ENCODE data around the gene HCRTR1. TPM values are rescaled to one million over a fixed set of nuclear protein-coding genes. Genes with fewer than 3 reads are reported as not detected.

HCRTR1 gene
- total RNA-seq, 4 donors from 2014 or later, result not detected

DNA sequence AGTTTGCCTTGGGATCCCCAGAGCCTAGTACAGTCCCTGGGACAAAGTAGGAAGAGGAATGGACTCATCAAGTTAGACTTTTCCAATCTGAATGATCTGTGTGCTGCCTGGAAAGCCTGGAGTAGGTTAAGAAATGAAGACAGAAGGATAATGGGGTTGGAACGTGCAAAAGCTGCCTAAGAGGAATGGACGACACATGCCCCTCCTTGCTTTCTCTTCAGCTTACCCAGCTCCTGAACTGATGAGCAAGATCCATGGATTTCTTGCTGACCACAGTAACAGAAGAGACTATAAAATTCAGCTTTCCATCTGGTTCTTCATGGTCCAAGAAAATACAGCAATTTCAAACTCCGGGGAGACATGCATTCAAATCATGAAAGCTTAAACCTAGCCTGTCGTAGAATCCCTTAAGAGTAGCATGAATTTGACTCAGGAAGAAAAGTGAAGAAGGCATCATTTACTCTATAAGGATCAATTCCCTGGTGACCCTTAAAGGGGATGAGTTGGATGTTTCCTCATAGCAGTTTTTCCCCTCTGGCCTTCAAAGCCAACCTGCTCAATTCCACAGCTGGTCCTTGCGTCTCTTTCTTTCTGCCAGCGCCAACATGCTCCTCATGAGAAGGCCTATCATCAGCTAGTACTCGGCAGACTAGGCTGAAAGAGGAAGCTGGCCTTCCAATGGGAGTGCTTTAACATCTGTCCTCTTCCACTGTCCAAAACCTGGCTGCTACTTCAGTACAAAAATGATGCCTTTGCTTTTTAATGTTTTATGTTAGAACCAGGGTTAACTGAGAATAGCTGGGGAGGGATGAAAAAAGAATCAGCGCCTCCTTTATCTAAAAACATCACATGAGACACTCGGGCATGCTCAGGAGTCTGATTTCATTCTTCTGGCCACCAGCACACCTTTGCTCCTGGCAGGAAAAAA is 32.9 kb downstream of the HCRTR1 start:
- WGBS, result 51% methylated on average over 9 of the region's 9 CpGs
- H3K9me3 ChIP-seq, result no peaks in the 10 kb centered on the region

DNA sequence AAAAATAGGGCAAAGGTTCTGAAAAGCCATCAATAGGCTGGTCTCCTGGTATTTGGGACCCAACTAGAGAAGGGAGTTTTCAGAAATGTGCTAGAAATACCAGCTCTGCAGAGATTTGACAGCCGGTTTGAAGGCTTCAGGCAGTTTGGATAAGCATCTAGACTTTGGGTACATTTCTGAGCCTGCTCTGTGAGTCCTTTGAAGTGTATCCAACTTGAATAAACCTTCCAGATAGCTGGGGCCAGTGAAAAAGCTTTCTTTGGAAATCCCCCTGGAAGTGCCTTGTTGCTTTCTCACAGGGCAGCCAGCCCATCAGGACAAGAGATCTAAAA is 33.6 kb downstream of the HCRTR1 start:
- H3K4me3 ChIP-seq, result no peak overlapping the region
- TF ChIP-seq EP300 (IDR thresholded peaks at IDR 0.05), result no peak
- no peak for TF ChIP-seq POLR2A (IDR thresholded peaks at IDR 0.05)
- TF ChIP-seq CTCF (IDR thresholded peaks at IDR 0.05), result no peak
- TF ChIP-seq POLR2AphosphoS5 (IDR thresholded peaks at IDR 0.05), result no peak
- H3K4me1 ChIP-seq, result peaks cover 58% of the 10 kb centered on the region
- H3K27me3 ChIP-seq, result no peaks in the 10 kb centered on the region
- H3K27ac ChIP-seq, result peak overlapping the region; percentile 39
- H3K36me3 ChIP-seq, result peaks cover 14% of the 10 kb centered on the region
- no peak for DNase-seq (ENCODE audit: low spot score in 2 of 2)
- 5% methylated on average over 1 of the region's 1 CpG for WGBS
- H3K9me3 ChIP-seq, result no peaks in the 10 kb centered on the region

More for the DNA sequence above, 32.9 kb downstream of the HCRTR1 start:
- Histone ChIP-seq H3K4me3 (no peak overlapping the region), H3K4me1 (peaks cover 59% of the 10 kb centered on the region), H3K27me3 (no peaks in the 10 kb centered on the region), H3K27ac (peak overlapping the region; percentile 39), H3K36me3 (peaks cover 9% of the 10 kb centered on the region)
- DNase-seq (ENCODE audit: low spot score in 2 of 2), result no peak
- TF ChIP-seq CTCF (IDR thresholded peaks at IDR 0.05) (no peak), EP300 (IDR thresholded peaks at IDR 0.05) (no peak), POLR2A (IDR thresholded peaks at IDR 0.05) (no peak), POLR2AphosphoS5 (IDR thresholded peaks at IDR 0.05) (no peak)

GRCh38 chr1:31651766-31652165 is 34.3 kb downstream of the HCRTR1 start:
- Histone ChIP-seq H3K4me1 (peaks cover 60% of the 10 kb centered on the region), H3K9me3 (no peaks in the 10 kb centered on the region), H3K4me3 (no peak overlapping the region), H3K27me3 (no peaks in the 10 kb centered on the region), H3K27ac (peak overlapping the region; percentile 39), H3K36me3 (peaks cover 19% of the 10 kb centered on the region)
- TF ChIP-seq EP300 (IDR thresholded peaks at IDR 0.05) (no peak), CTCF (IDR thresholded peaks at IDR 0.05) (no peak), POLR2AphosphoS5 (IDR thresholded peaks at IDR 0.05) (no peak), POLR2A (IDR thresholded peaks at IDR 0.05) (no peak)
- 36% methylated on average over 6 of the region's 6 CpGs for WGBS
- no peak for DNase-seq (ENCODE audit: low spot score in 2 of 2)

GRCh38 chr1:31652891-31653499 is 35.5 kb downstream of the HCRTR1 start:
- H3K27ac ChIP-seq, result no peak overlapping the region
- peaks cover 50% of the 10 kb centered on the region for H3K4me1 ChIP-seq
- no peaks in the 10 kb centered on the region for H3K9me3 ChIP-seq
- WGBS, result 77% methylated on average over 4 of the region's 4 CpGs
- no peak for DNase-seq (ENCODE audit: low spot score in 2 of 2)
- peaks cover 30% of the 10 kb centered on the region for H3K36me3 ChIP-seq
- no peak for TF ChIP-seq POLR2A (IDR thresholded peaks at IDR 0.05)
- no peak for TF ChIP-seq EP300 (IDR thresholded peaks at IDR 0.05)
- no peak for TF ChIP-seq CTCF (IDR thresholded peaks at IDR 0.05)
- no peak for TF ChIP-seq POLR2AphosphoS5 (IDR thresholded peaks at IDR 0.05)
- H3K27me3 ChIP-seq, result no peaks in the 10 kb centered on the region
- H3K4me3 ChIP-seq, result no peak overlapping the region
